HG03097 (cell line): ENCODE results near the gene PKN3.
"Not testable (repeated sequence)": the region's sequence is repeated elsewhere in the genome, so short reads cannot be mapped to it uniquely, and the experiment has no call there.

Experiments used
- ATAC-seq: cut with Tn5 transposase; IDR thresholded peaks from one replicate; pipeline ENCODE4 v1.9.1; 2021; ENCODE audit not compliant: unreplicated experiment, low FRiP score

Gene PKN3

DNA sequence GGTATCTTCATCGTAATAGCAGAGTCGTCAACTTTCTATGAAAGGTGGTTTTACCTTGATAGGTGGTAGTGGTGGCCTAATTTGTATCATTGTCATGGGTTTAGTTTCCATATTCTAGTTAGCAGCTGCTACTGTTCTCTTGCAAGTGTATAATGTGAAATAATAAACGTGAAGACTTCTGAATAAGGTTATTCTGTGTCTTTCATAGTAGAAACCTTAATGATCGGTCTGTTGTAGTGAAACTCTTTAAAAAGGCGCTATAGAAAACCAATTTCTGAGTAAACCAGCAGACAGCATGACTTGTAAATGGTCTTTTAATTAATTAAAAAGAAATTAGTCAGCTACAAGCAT lies 11.6 kb upstream of the PKN3 start:
- ATAC-seq: no peak

GRCh38 chr9:128693738-128694137 lies 8.6 kb upstream of the PKN3 start:
- not testable (repeated sequence) for ATAC-seq

GRCh38 chr9:128694344-128694743 lies 8.0 kb upstream of the PKN3 start:
- no peak for ATAC-seq

GRCh38 chr9:128696923-128697707 lies 5.2 kb upstream of the PKN3 start:
- no peak for ATAC-seq

DNA sequence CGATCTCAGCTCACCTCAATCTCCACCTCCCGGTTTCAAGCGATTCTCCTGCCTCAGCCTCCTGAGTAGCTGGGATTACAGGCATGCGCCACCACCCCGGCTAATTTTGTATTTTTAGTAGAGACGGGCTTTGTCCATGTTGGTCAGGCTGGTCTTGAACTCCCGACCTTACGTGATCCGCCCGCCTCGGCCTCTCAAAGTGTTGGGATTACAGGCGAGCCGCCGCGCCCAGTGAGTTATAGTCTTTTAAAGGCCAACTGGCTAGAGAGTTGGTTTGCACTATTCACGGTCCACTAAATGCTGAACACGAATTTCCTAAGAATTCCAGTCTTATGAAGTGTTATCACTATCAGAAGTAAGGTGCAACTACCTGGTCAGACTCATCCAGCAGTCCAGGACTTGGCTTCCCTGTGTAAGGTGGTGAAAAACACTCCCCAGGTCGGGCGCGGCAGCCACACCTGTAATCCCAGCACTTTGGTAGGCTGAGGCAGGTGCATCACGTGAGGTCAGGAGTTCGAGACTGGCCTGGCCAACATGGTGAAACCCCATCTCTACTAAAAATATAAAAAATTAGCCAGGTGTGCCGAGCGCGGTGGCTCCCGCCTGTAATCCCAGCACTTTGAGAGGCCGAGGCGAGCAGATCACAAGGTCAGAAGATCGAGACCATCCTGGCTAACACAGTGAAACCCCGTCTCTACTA lies 3.1 kb upstream of the PKN3 start:
- not testable (repeated sequence) for ATAC-seq

DNA sequence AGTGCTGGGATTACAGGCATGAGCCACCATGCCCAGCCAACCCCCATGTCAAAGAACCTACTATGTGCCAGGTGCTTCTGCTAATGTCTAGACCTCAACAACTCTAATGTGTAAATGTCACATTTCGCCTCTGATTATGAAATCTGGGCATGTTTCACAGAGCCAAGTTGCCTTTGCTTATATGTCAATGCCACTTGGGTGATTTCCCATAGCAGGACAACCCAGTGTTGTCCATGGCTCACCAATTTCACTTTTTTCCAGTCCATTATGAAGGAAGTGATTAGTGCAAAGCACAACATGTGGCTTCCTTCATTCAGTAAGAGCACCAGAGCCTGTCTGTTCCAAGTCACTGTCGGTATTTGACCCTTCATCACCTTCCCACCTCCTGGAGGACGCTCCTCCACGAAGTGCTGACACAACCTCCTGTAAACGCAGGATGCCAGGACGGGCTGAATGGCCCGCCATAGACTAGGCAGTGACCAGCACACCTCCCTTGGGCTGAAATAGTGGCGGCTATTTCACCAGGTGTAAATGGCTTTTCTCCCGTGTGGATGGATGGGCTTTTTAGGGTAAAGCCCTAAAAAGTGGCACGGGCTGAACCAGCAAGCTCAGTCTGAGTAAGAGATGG lies 962 bp upstream of the PKN3 start:
- ATAC-seq: no peak

DNA sequence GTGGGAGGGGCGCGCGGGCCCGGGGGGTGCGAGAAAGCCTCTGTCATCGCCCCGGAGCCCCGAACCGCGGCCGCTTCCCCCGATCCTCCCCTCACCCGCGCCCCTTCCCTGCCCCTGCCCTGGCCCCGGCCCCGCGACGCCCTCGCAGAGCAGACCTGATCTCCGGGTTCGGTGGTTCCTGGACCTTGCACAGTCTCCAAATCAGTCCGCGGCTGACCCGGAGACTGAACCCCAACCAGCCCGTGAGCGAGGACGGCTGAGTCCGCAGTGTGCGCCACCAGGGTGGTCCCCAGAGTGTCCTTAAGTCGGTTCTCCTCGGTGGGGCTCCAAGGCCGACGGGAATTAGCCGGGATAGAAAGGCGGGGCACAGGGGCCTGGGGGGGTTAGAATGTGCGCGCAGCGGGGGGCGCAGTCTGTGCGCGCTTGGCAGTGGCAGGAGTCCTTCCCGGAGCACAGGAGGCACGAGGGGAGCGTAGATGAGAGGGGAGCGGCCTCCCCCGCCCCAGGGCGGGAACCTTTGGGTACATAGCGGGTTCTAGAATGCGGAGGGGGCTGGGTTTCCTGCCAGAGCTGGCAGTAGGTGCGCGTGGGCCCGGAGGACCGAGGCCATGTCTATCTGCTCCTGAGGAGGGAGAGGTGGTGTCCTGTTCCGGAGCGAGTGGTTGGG lies 779 bp downstream of the PKN3 start:
- ATAC-seq: peak; percentile 2

DNA sequence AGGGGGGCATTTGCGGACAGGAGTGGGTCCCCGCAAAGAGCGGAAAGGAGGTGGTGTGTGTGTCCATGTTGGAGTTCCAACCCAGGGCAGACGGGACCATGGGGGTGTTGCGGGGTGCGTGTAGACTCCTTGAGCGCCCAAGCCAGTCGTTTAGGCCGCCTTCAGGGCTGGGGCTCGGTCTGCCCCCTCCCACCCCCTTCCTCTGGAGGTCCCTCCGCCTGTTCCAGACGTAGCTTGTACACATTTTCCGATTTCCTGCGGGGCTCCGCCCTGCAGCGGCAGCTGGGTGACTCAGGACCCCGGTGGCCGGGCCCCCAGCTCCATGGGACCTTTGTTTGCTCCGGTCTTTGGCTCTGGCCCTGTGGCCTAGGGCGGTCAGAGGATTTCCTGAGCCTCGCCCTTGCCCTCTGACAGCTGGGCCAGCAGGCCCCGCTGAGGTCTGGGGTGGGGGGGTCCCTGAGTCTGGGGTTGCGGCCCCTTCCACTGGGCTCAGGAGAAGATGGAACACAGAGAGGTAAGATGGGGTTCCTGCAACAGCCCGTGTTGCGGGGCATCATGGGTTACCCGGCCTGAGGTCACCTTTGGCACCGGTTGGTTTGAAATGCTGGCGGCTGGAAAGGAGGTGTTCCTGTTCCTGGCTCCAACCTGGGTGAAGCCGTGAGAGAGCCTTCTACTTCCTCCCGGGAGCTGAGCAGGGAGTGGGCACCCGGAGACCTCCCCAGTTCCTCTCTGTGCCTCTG lies 1.5 kb downstream of the PKN3 start:
- no peak for ATAC-seq

DNA sequence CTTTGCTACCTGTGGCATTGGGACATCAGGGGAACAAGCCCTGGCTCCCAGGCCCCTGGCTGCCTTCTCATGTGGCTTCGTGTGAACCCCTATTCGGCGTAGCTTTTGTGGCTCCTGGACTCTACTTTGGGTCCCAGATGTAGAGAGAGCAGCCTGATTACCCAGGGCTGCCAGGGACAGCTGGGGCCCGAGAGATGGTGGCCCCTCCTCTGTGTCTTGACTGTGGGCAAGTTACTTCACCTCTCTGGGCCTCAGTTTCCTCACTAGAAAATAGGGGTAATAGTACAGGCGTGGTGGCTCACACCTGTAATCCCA lies 2.0 kb downstream of the PKN3 start:
- no peak for ATAC-seq

- ATAC-seq: no peak
Observed at GRCh38 chr9:128705051-128705965, 3.0 kb downstream of the PKN3 start.

- ATAC-seq: no peak
Observed at GRCh38 chr9:128706045-128706444, 3.7 kb downstream of the PKN3 start.

DNA sequence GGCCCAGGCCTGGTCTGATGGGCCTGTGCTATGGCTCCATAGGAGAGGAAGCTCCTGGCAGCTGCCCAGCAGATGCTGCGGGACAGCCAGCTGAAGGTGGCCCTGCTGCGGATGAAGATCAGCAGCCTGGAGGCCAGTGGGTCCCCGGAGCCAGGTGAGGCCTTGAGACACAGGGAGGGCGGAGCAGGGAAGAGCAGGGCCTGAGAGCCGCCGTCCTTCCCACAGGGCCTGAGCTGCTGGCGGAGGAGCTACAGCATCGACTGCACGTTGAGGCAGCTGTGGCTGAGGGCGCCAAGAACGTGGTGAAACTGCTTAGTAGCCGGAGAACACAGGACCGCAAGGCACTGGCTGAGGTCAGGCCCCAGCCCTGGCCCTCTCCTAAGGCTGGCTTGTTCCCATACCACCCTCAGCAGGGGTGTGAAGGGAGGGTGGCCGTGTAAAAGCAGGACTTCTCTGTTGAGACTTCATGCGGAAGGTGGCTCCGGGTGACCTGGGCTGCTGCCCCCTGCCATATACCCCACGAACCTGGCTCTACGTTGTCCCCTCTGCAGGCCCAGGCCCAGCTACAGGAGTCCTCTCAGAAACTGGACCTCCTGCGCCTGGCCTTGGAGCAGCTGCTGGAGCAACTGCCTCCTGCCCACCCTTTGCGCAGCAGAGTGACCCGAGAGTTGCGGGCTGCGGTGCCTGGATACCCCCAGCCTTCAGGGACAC lies 4.5 kb downstream of the PKN3 start:
- ATAC-seq: no peak

DNA sequence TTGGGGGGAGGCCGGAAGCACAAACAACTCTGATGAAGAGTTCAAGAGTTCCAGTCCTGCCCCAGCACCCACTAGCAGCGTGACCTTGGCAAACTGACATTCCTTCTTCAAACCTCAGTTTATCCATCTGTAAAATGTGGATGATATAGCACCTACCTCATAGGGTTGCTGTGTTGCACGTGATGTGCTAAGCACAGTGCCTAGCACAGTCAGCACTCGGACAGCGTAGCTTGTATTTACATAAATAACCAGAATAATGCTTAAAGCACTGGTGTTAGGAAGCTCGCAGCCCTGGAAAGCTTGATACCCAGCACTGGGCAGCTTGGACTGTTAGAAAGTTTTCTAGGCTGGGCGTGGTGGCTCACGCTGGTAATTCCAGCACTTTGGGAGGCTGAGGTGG lies 5.1 kb downstream of the PKN3 start:
- no peak for ATAC-seq

- ATAC-seq: no peak
Observed at GRCh38 chr9:128712451-128713410, 10.4 kb downstream of the PKN3 start.

DNA sequence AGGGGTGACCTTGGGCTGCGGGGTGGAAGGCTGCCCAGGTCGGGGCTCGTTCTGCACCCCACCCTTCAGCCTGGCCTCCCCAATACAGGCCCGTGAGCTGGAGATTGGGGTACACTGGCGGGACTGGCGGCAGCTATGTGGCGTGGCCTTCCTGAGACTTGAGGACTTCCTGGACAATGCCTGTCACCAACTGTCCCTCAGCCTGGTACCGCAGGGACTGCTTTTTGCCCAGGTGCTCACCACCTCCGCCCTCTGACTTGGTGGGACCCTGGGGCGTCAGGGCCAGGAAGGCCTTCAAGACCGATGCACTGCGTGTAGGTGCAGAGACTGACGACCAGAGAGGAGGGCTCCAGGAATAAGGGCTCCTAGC lies 11.1 kb downstream of the PKN3 start:
- no peak for ATAC-seq

GRCh38 chr9:128713941-128714573 lies 11.8 kb downstream of the PKN3 start:
- no peak for ATAC-seq

GRCh38 chr9:128714586-128715435 lies 12.5 kb downstream of the PKN3 start:
- ATAC-seq: no peak
